Measurements from ENCODE around the gene ASIP. TPM values are rescaled to one million over a fixed set of nuclear protein-coding genes. Genes with fewer than 3 reads are reported as not detected.

Gene ASIP
- total and polyA plus RNA-seq, 2 of the 13 experiments (the other 11 are each of a cell fraction or from before 2014, with no cell fraction given) = not detected

- FAIRE-seq (no peak), DNase-seq (ENCODE audit: low spot score) (no peak), ATAC-seq (no peak)
- in situ Hi-C loops (cut with HindIII; ENCODE audit: extremely low pct_ligation_motif_present, low pct_unique_long_range_greater_than_20kb) (no loop called here), intact Hi-C loops (cut with micrococcal nuclease; ENCODE audit: unreplicated experiment) (no loop called here)
- CTCF ChIA-PET (ENCODE audit: low intra/inter-chr PET ratio, low total read pairs) = no interaction called here
- TF ChIP-seq ZNF383 (CRISPR knock-in tag; IDR thresholded peaks at IDR 0.05; ENCODE audit: borderline replicate concordance) (no peak), U2AF2 (IDR thresholded peaks at IDR 0.05; ENCODE audit: low read depth, low read length) (no peak), ZSCAN21 (CRISPR knock-in tag; IDR thresholded peaks at IDR 0.05; ENCODE audit: borderline replicate concordance) (no peak), GPBP1L1 (CRISPR knock-in tag; IDR thresholded peaks at IDR 0.05) (no peak), ZNF616 (CRISPR knock-in tag; IDR thresholded peaks at IDR 0.05; ENCODE audit: low read depth) (no peak)
- no peak overlapping the region for H3K9ac ChIP-seq (ENCODE audit: insufficient read depth, low read depth, low read length)
- no peaks in the 10 kb centered on the region for H3K9me3 ChIP-seq (ENCODE audit: low read length)
- H3K27ac ChIP-seq (ENCODE audit: extremely low read length, insufficient read depth, low read length) = no peak overlapping the region
- POLR2A ChIA-PET = interaction anchor here (0.7 kb wide), 1 partner anchor 18 kb away, joined by 3 read pairs; no protein-coding TSS in a partner anchor
- H3K4me3 ChIP-seq (replicated peaks in 1 of 3; ENCODE audit: insufficient read depth in 1 of 3, low read depth in 2 of 3, low read length in 3 of 3) = no peak overlapping the region
- 92% methylated on average over 1 of the region's 1 CpG for WGBS (ENCODE audit: low lambda C conversion rate)
- peaks cover 60 to 94% of the 10 kb centered on the region in 2 experiments for H3K36me3 ChIP-seq (replicated peaks in 1 of 2; ENCODE audit: control insufficient read depth in 1 of 2, insufficient read depth in 2 of 2, low read length in 2 of 2)
- H4K20me1 ChIP-seq (ENCODE audit: insufficient read depth, low read length) = no peaks in the 10 kb centered on the region
- H2AFZ ChIP-seq (ENCODE audit: low read length) = no peak overlapping the region
- no TSS peak for BruUV-seq (replicated peaks)
- H3K4me2 ChIP-seq (ENCODE audit: low read depth, low read length) = no peak overlapping the region
- H3K79me2 ChIP-seq (ENCODE audit: insufficient read depth, low read length) = no peaks in the 10 kb centered on the region
- no peaks in the 10 kb centered on the region for H3K27me3 ChIP-seq (ENCODE audit: control insufficient read depth in 1 of 2, insufficient read depth in 2 of 2, low read length in 2 of 2)
- no peaks in the 10 kb centered on the region for H3K4me1 ChIP-seq (ENCODE audit: insufficient read depth, low read length)
Observed at GRCh38 chr20:34283844-34284243, 42.6 kb downstream of the ASIP start.

GRCh38 chr20:34285450-34285849 is 44.2 kb downstream of the ASIP start:
- WGBS (ENCODE audit: low lambda C conversion rate) = 99% methylated on average over 16 of the region's 16 CpGs
- H3K27ac ChIP-seq (ENCODE audit: extremely low read length, insufficient read depth, low read length) = no peak overlapping the region
- H2AFZ ChIP-seq (ENCODE audit: low read length) = no peak overlapping the region
- H3K4me3 ChIP-seq (replicated peaks in 1 of 3; ENCODE audit: insufficient read depth in 1 of 3, low read depth in 2 of 3, low read length in 3 of 3) = no peak overlapping the region
- no peaks in the 10 kb centered on the region for H3K9me3 ChIP-seq (ENCODE audit: low read length)
- in situ Hi-C loops (cut with HindIII; ENCODE audit: extremely low pct_ligation_motif_present, low pct_unique_long_range_greater_than_20kb) = no loop called here
- no peaks in the 10 kb centered on the region for H3K27me3 ChIP-seq (ENCODE audit: control insufficient read depth in 1 of 2, insufficient read depth in 2 of 2, low read length in 2 of 2)
- ATAC-seq (no peak), FAIRE-seq (no peak), DNase-seq (ENCODE audit: low spot score) (no peak)
- no peak overlapping the region for H3K4me2 ChIP-seq (ENCODE audit: low read depth, low read length)
- no peaks in the 10 kb centered on the region for H3K79me2 ChIP-seq (ENCODE audit: insufficient read depth, low read length)
- H3K36me3 ChIP-seq (replicated peaks in 1 of 2; ENCODE audit: control insufficient read depth in 1 of 2, insufficient read depth in 2 of 2, low read length in 2 of 2) = peaks cover 65 to 91% of the 10 kb centered on the region in 2 experiments
- H4K20me1 ChIP-seq (ENCODE audit: insufficient read depth, low read length) = no peaks in the 10 kb centered on the region
- ChIA-PET POLR2A (no interaction called here), CTCF (ENCODE audit: low intra/inter-chr PET ratio, low total read pairs) (no interaction called here)
- no peaks in the 10 kb centered on the region for H3K4me1 ChIP-seq (ENCODE audit: insufficient read depth, low read length)
- no peak overlapping the region for H3K9ac ChIP-seq (ENCODE audit: insufficient read depth, low read depth, low read length)
- intact Hi-C loops (cut with micrococcal nuclease; ENCODE audit: unreplicated experiment) = no loop called here
- BruUV-seq (replicated peaks) = no TSS peak
- TF ChIP-seq NPAS2 (CRISPR knock-in tag; IDR thresholded peaks at IDR 0.05; ENCODE audit: borderline replicate concordance) (peak; percentile 69; the same call in 1 of the 2 replicates), MED13 (CRISPR knock-in tag; IDR thresholded peaks at IDR 0.05) (no peak), ZNF563 (CRISPR knock-in tag; IDR thresholded peaks at IDR 0.05) (no peak), AGO2 (optimal IDR thresholded peaks at IDR 0.05; ENCODE audit: low read depth, low read length) (peak; percentile 73), ZNF687 (CRISPR knock-in tag; IDR thresholded peaks at IDR 0.05) (0 out of 2 replicates have a peak, but pooled peaks have one; percentile 10), ZNF431 (CRISPR knock-in tag; IDR thresholded peaks at IDR 0.05; ENCODE audit: borderline replicate concordance, low read depth) (no peak)

Data from HepG2 (cell line).